ENCODE data around the gene FAM168B.

GRCh38 chr2:131015764-131016163 is 77.5 kb downstream of the FAM168B start:
- no peak for TF ChIP-seq RBFOX2 (IDR thresholded peaks at IDR 0.05; ENCODE audit: low read depth, low read length)
- no peak for TF ChIP-seq FOXO1 (CRISPR knock-in tag; IDR thresholded peaks at IDR 0.05)
- no peak for TF ChIP-seq JUND (CRISPR knock-in tag; IDR thresholded peaks at IDR 0.05)
- no peak for TF ChIP-seq MATR3 (CRISPR knock-in tag; IDR thresholded peaks at IDR 0.05)
- TF ChIP-seq MXI1 (IDR thresholded peaks at IDR 0.05; ENCODE audit: borderline replicate concordance, low read depth, low read length), result no peak
- TF ChIP-seq ZBTB40 (IDR thresholded peaks at IDR 0.05), result no peak
- TF ChIP-seq ZBTB40 (CRISPR knock-in tag; IDR thresholded peaks at IDR 0.05), result no peak
- no peak for TF ChIP-seq MED1 (CRISPR knock-in tag; IDR thresholded peaks at IDR 0.05)
- no peak for TF ChIP-seq ZNF251 (CRISPR knock-in tag; IDR thresholded peaks at IDR 0.05)
- no peak for TF ChIP-seq ZBTB2 (CRISPR knock-in tag; IDR thresholded peaks at IDR 0.05; ENCODE audit: low read depth)
- TF ChIP-seq ZNF749 (CRISPR knock-in tag; IDR thresholded peaks at IDR 0.05; ENCODE audit: borderline replicate concordance), result no peak
- no peak for TF ChIP-seq ATF6 (CRISPR knock-in tag; conservative IDR thresholded peaks at IDR 0.05)
- no peak for TF ChIP-seq FOSL1 (CRISPR knock-in tag; IDR thresholded peaks at IDR 0.05; ENCODE audit: borderline replicate concordance)
- TF ChIP-seq CTCF (CRISPR knock-in tag; IDR thresholded peaks at IDR 0.05), result no peak
- TF ChIP-seq TAF1 (CRISPR knock-in tag; IDR thresholded peaks at IDR 0.05), result no peak

All from HepG2 (cell line).